ENCODE data around the gene RTRAF.

- TF ChIP-seq, protein P1, sequence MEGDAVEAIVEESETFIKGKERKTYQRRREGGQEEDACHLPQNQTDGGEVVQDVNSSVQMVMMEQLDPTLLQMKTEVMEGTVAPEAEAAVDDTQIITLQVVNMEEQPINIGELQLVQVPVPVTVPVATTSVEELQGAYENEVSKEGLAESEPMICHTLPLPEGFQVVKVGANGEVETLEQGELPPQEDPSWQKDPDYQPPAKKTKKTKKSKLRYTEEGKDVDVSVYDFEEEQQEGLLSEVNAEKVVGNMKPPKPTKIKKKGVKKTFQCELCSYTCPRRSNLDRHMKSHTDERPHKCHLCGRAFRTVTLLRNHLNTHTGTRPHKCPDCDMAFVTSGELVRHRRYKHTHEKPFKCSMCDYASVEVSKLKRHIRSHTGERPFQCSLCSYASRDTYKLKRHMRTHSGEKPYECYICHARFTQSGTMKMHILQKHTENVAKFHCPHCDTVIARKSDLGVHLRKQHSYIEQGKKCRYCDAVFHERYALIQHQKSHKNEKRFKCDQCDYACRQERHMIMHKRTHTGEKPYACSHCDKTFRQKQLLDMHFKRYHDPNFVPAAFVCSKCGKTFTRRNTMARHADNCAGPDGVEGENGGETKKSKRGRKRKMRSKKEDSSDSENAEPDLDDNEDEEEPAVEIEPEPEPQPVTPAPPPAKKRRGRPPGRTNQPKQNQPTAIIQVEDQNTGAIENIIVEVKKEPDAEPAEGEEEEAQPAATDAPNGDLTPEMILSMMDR (IDR thresholded peaks at IDR 0.05) = no peak
- TF ChIP-seq POLR2A (IDR thresholded peaks at IDR 0.05) = no peak
These were observed 32.7 kb downstream of the RTRAF start for GRCh38 chr14:52021957-52022600.

Measured in esophagus squamous epithelium (tissue), 4 donors.